K562 (cell line): Measurements from ENCODE around the gene MAP4K4. TPM values are rescaled to one million over a fixed set of nuclear protein-coding genes. Genes with fewer than 3 reads are reported as not detected.
A peak's percentile ranks its signal among the peaks of the same experiment; 100 is the strongest.

Experiments
- CHAMP1 ChIP-seq: fragments of 450-650 bp; IDR thresholded peaks from 2 replicates; pipeline ENCODE4 v1.6.1; 2016; ENCODE audit warnings: mild to moderate bottlenecking
- CREM ChIP-seq: IDR thresholded peaks from 2 replicates; pipeline ENCODE4 v1.6.1; 2014; ENCODE audit warnings: antibody characterized with exemption, low read depth
- FOSL1 ChIP-seq: fragments of 200-800 bp; sonication (Bioruptor generic); conservative IDR thresholded peaks from 2 replicates; pipeline ENCODE4 v1.6.1; 2016; ENCODE audit warnings: missing genetic modification characterization, missing compliant biosample characterization
- KLF1 ChIP-seq: fragments of 450-650 bp; IDR thresholded peaks from 2 replicates; pipeline ENCODE4 v1.6.1; 2016; ENCODE audit warnings: missing genetic modification characterization, missing compliant biosample characterization
- MAZ ChIP-seq, 2 experiments: fragments of 450-650 bp in 1 of 2; sonication (generic) in 1 of 2; formaldehyde crosslinking; IDR thresholded peaks in 1 of 2; conservative IDR thresholded peaks in 1 of 2; 2 replicates each; pipeline versions ENCODE4 v1.4.0 to v1.5.0; 2020; ENCODE audit warnings: mild to moderate bottlenecking in 1 of 2, missing genetic modification reagents in 1 of 2
- MTA3 ChIP-seq: fragments of 450-650 bp; formaldehyde crosslinking; IDR thresholded peaks from 2 replicates; pipeline ENCODE4 v1.6.1; 2017; ENCODE audit warnings: mild to moderate bottlenecking, borderline replicate concordance
- SMARCB1 ChIP-seq: IDR thresholded peaks from 2 replicates; pipeline ENCODE4 v1.6.1; 2011; ENCODE audit warnings: improper control_type of control experiment, low read depth; ENCODE audit not compliant: insufficient read length
- THRB ChIP-seq: fragments of 450-650 bp; formaldehyde crosslinking; conservative IDR thresholded peaks from 2 replicates; pipeline ENCODE4 v1.4.0; 2022; ENCODE audit warnings: mild to moderate bottlenecking, missing genetic modification characterization
- ZNF3 ChIP-seq: fragments of 250-450 bp; sonication (Bioruptor Pico); IDR thresholded peaks from 2 replicates; pipeline ENCODE4 v1.5.0; 2021; ENCODE audit warnings: mild to moderate bottlenecking, moderate library complexity
- ZNF449 ChIP-seq: fragments of 250-450 bp; sonication (Bioruptor Pico); IDR thresholded peaks from 2 replicates; pipeline ENCODE4 v1.8.0; 2022; ENCODE audit warnings: moderate library complexity, mild to moderate bottlenecking, inconsistent platforms
- ZNF609 ChIP-seq: sonication (generic); formaldehyde crosslinking; IDR thresholded peaks from 2 replicates; pipeline ENCODE4 v1.8.1; 2023; ENCODE audit warnings: missing genetic modification reagents, mild to moderate bottlenecking, borderline replicate concordance
- polyA plus RNA-seq, 8 experiments: library from polyadenylated mRNA; depleted of rRNA in 4 of 8; stranded (reverse) in 5 of 8; unstranded in 3 of 8; fragments of >200 nt; fragmentation: Nextera tagmentation in 2 of 8; fragmentation: Illumina TruSeq in 1 of 8; extraction: Ambion mirVana in 2 of 8; extraction: Trizol in 1 of 8; gene quantifications; 2 replicates each; pipeline versions ENCODE4 v1.2.1 to v1.2.3, GENCODE V29; 2011 to 2014; ENCODE audit warnings: inconsistent platforms in 1 of 8, missing spikeins in 1 of 8
- total RNA-seq, 7 experiments: library from RNA; depleted of rRNA in 6 of 7; stranded (reverse); fragments of >200 nt in 6 of 7; fragmentation: Illumina TruSeq in 2 of 7; extraction: Trizol in 2 of 7; gene quantifications; 2 replicates each; pipeline versions ENCODE4 v1.2.1 to v1.2.3, GENCODE V29; 2011 to 2021; ENCODE audit warnings: low replicate concordance in 1 of 7

The MAP4K4 gene
- total and polyA plus RNA-seq, 9 of the 15 experiments (the other 6 are each of a cell fraction or from before 2014, with no cell fraction given), result 7.6 to 76.4 (median 50.6) TPM

- TF ChIP-seq CHAMP1 (no peak), CREM (no peak), MAZ (CRISPR knock-in tag; conservative IDR thresholded peaks at IDR 0.05 in 1 of 2, IDR thresholded peaks at IDR 0.05 in 1 of 2) (peak; percentile 55 to 85; a peak in 3 of 4 replicates), FOSL1 (tag) (peak; percentile 46), THRB (CRISPR knock-in tag) (no peak), KLF1 (tag) (peak; percentile 87), MTA3 (peak; percentile 57; the same call in 1 of the 2 replicates), ZNF3 (CRISPR knock-in tag) (no peak), SMARCB1 (no peak), ZNF609 (CRISPR knock-in tag) (no peak), ZNF449 (CRISPR knock-in tag) (0 out of 2 replicates have a peak, but pooled peaks have one; percentile 30)
Measured at GRCh38 chr2:101697124-101698013, at the start of gene MAP4K4 (continued).
